H1 (cell line): ENCODE results near the gene GRID1. TPM values are rescaled to one million over a fixed set of nuclear protein-coding genes. Genes with fewer than 3 reads are reported as not detected.

ENCODE experiments used
- CTCF ChIA-PET: fragments of 300-600 bp; sonication (Branson Sonifier 250); formaldehyde crosslinking; loops from one replicate; lab custom pipeline; 2021; ENCODE audit not compliant: partially characterized antibody; lab: Charles Lee
- POLR2A ChIA-PET: fragments of 300-600 bp; sonication (Branson Sonifier 250); formaldehyde crosslinking; loops from one replicate; lab custom pipeline; 2021; ENCODE audit warnings: inconsistent platforms; ENCODE audit not compliant: partially characterized antibody; lab: Charles Lee
- DNase-seq, 2 experiments: peaks; one replicate each; pipeline versions ENCODE4 v3.0.0 to v3.0.0-alpha.2; 2010 to 2022; ENCODE audit warnings: low spot score in 2 of 2, low read depth in 1 of 2, mixed read lengths in 1 of 2
- FAIRE-seq: peaks from 2 replicates; lab custom pipeline; 2011; peaks lifted over from hg19 to GRCh38; lab: Jason Lieb, UNC
- H2AFZ ChIP-seq: 2 replicates; pipeline ENCODE4 v1.8.1; 2012; ENCODE audit warnings: low read length, inconsistent platforms
- H2AK5ac ChIP-seq: 2 replicates; pipeline ENCODE4 v1.6.1; 2013; ENCODE audit warnings: low read depth, low read length
- H2BK120ac ChIP-seq: replicated peaks from 2 replicates; pipeline ENCODE3; 2013; ENCODE audit warnings: low read depth, low read length, inconsistent platforms
- H2BK12ac ChIP-seq: 2 replicates; pipeline ENCODE4 v1.6.1; 2013; ENCODE audit warnings: low read depth, low read length
- H2BK15ac ChIP-seq: 2 replicates; pipeline ENCODE4 v1.6.1; 2013; ENCODE audit warnings: low read length
- H2BK20ac ChIP-seq: 2 replicates; pipeline ENCODE4 v1.6.1; 2013; ENCODE audit warnings: low read length
- H2BK5ac ChIP-seq: 2 replicates; pipeline ENCODE4 v1.6.1; 2013; ENCODE audit warnings: low read depth, low read length
- H3K14ac ChIP-seq: 2 replicates; pipeline ENCODE4 v1.6.1; 2013; ENCODE audit warnings: inconsistent platforms; ENCODE audit not compliant: insufficient read length
- H3K18ac ChIP-seq: 2 replicates; pipeline ENCODE4 v1.6.1; 2013; ENCODE audit warnings: low read length; ENCODE audit errors: extremely low read depth
- H3K23ac ChIP-seq: 2 replicates; pipeline ENCODE4 v1.6.1; 2013; ENCODE audit warnings: inconsistent platforms; ENCODE audit not compliant: insufficient read length
- H3K23me2 ChIP-seq: 2 replicates; pipeline ENCODE4 v1.6.1; 2013; ENCODE audit warnings: low read depth, low read length
- H3K27ac ChIP-seq: 2 replicates; pipeline ENCODE4 v1.6.1; 2011; ENCODE audit warnings: low read depth, low read length, inconsistent platforms
- H3K27me3 ChIP-seq, 4 experiments: replicated peaks in 1 of 4; 1 replicate in 1 of 4; 2 replicates in 3 of 4; pipeline versions ENCODE4 v1.6.1 to v1.8.1; 2011 to 2013; ENCODE audit warnings: low read length in 3 of 4, mild to moderate bottlenecking in 3 of 4, inconsistent platforms in 2 of 4, mixed read lengths in 2 of 4, moderate library complexity in 1 of 4; ENCODE audit not compliant: control insufficient read depth in 3 of 4, insufficient read depth in 3 of 4; ENCODE audit errors: extremely low read depth in 1 of 4
- H3K36me3 ChIP-seq, 4 experiments: 2 replicates each; pipeline versions ENCODE4 v1.6.1 to v1.8.1; 2011 to 2013; ENCODE audit warnings: mild to moderate bottlenecking in 4 of 4, low read length in 3 of 4, moderate library complexity in 2 of 4, control low read depth in 1 of 4, inconsistent platforms in 1 of 4; ENCODE audit not compliant: insufficient read depth in 4 of 4, control insufficient read depth in 2 of 4
- H3K4ac ChIP-seq: replicated peaks from 2 replicates; pipeline ENCODE3; 2013; ENCODE audit warnings: low read length, low read depth, mixed read lengths, inconsistent platforms; ENCODE audit not compliant: insufficient read length
- H3K4me1 ChIP-seq, 4 experiments: replicated peaks in 1 of 4; 1 replicate in 1 of 4; 2 replicates in 3 of 4; pipeline versions ENCODE4 v1.6.1 to v1.8.1; 2011 to 2013; ENCODE audit warnings: low read length in 3 of 4, inconsistent platforms in 2 of 4, mixed read lengths in 1 of 4; ENCODE audit not compliant: insufficient read depth in 4 of 4, control insufficient read depth in 3 of 4
- H3K4me2 ChIP-seq, 2 experiments: 2 replicates each; pipeline versions ENCODE4 v1.6.1 to v1.8.1; 2011 to 2013; ENCODE audit warnings: low read depth in 2 of 2, low read length in 2 of 2, control low read depth in 1 of 2, inconsistent platforms in 1 of 2, mild to moderate bottlenecking in 1 of 2; ENCODE audit not compliant: insufficient read depth in 1 of 2
- H3K4me3 ChIP-seq, 4 experiments: fragments of 200-600, 300-600 bp in 1 of 4; sonication (generic), shearing (Covaris generic), sonication (Bioruptor Twin) in 1 of 4; 2 replicates each; pipeline versions ENCODE4 v1.5.1 to v1.8.1; 2011 to 2016; ENCODE audit warnings: low read length in 4 of 4, low read depth in 3 of 4, control low read depth in 2 of 4, inconsistent platforms in 2 of 4, mild to moderate bottlenecking in 2 of 4, mixed read lengths in 1 of 4, moderate library complexity in 1 of 4; ENCODE audit not compliant: insufficient read depth in 2 of 4; ENCODE audit errors: extremely low read depth in 1 of 4
- H3K56ac ChIP-seq: replicated peaks from 2 replicates; pipeline ENCODE3; 2013; ENCODE audit warnings: low read depth, mild to moderate bottlenecking, mixed read lengths, low read length, inconsistent platforms; ENCODE audit not compliant: insufficient read length
- H3K79me1 ChIP-seq: 2 replicates; pipeline ENCODE4 v1.6.1; 2013; ENCODE audit warnings: low read depth, low read length, control low read depth
- H3K79me2 ChIP-seq, 2 experiments: 2 replicates each; pipeline versions ENCODE4 v1.6.1 to v1.8.1; 2012 to 2013; ENCODE audit warnings: low read length in 2 of 2, mild to moderate bottlenecking in 2 of 2, inconsistent platforms in 1 of 2; ENCODE audit not compliant: insufficient read depth in 2 of 2, control insufficient read depth in 1 of 2
- H3K9ac ChIP-seq, 4 experiments: replicated peaks in 1 of 4; 1 replicate in 1 of 4; 2 replicates in 3 of 4; pipeline versions ENCODE4 v1.6.1 to v1.8.1; 2011 to 2013; ENCODE audit warnings: low read depth in 3 of 4, low read length in 3 of 4, control low read depth in 2 of 4, mild to moderate bottlenecking in 2 of 4, moderate library complexity in 2 of 4, inconsistent platforms in 1 of 4; ENCODE audit errors: extremely low read depth in 1 of 4
- H3K9me3 ChIP-seq, 2 experiments: 2 replicates each; pipeline versions ENCODE4 v1.6.1 to v1.8.1; 2012 to 2013; ENCODE audit warnings: mild to moderate bottlenecking in 2 of 2, moderate library complexity in 2 of 2, control low read depth in 1 of 2, inconsistent platforms in 1 of 2, low read depth in 1 of 2, low read length in 1 of 2, mixed read lengths in 1 of 2; ENCODE audit not compliant: insufficient read depth in 2 of 2
- H4K20me1 ChIP-seq, 2 experiments: replicated peaks in 1 of 2; 2 replicates each; pipeline versions ENCODE3 to v1.8.1; 2011 to 2013; ENCODE audit warnings: inconsistent platforms in 2 of 2, low read length in 2 of 2, mild to moderate bottlenecking in 1 of 2; ENCODE audit not compliant: insufficient read depth in 2 of 2, control insufficient read depth in 1 of 2
- H4K5ac ChIP-seq: 2 replicates; pipeline ENCODE4 v1.6.1; 2013; ENCODE audit warnings: low read length, low read depth, mixed read lengths, inconsistent platforms; ENCODE audit not compliant: insufficient read length
- H4K8ac ChIP-seq: 2 replicates; pipeline ENCODE4 v1.8.0; 2013; ENCODE audit warnings: mild to moderate bottlenecking, moderate library complexity, low read length, inconsistent platforms; ENCODE audit not compliant: insufficient read depth; ENCODE audit errors: extremely low read depth
- H4K91ac ChIP-seq: replicated peaks from 2 replicates; pipeline ENCODE3; 2013; ENCODE audit warnings: low read length, mixed read lengths, inconsistent platforms; ENCODE audit not compliant: insufficient read length
- BACH1 ChIP-seq: IDR thresholded peaks from 2 replicates; pipeline ENCODE4 v1.6.1; 2012; ENCODE audit warnings: low read length, improper control_type of control experiment
- CHD1 ChIP-seq: IDR thresholded peaks from 2 replicates; pipeline ENCODE4 v1.6.1; 2012; ENCODE audit warnings: low read depth, low read length, improper control_type of control experiment
- CHD2 ChIP-seq: IDR thresholded peaks from 2 replicates; pipeline ENCODE4 v1.6.1; 2012; ENCODE audit warnings: low read length, improper control_type of control experiment
- FOSL1 ChIP-seq: IDR thresholded peaks from 2 replicates; pipeline ENCODE4 v1.6.1; 2011; ENCODE audit warnings: mild to moderate bottlenecking, low read depth, low read length, moderate library complexity; ENCODE audit not compliant: insufficient read depth
- JUN ChIP-seq: IDR thresholded peaks from 2 replicates; pipeline ENCODE4 v1.6.1; 2011; ENCODE audit warnings: low read depth, mild to moderate bottlenecking, improper control_type of control experiment, low read length
- SP4 ChIP-seq: IDR thresholded peaks from 2 replicates; pipeline ENCODE4 v1.6.1; 2012; ENCODE audit warnings: low read length, inconsistent platforms
- SUZ12 ChIP-seq: fragments of 200-600 bp; sonication (generic); IDR thresholded peaks from 2 replicates; pipeline ENCODE4 v1.6.1; 2012; ENCODE audit warnings: mild to moderate bottlenecking, inconsistent platforms, low read length, moderate library complexity, mixed read lengths
- ZNF274 ChIP-seq: IDR thresholded peaks from 2 replicates; pipeline ENCODE4 v1.7.0; 2012; ENCODE audit warnings: low read length, borderline replicate concordance; ENCODE audit errors: extremely low read depth
- WGBS, 2 experiments: shearing (Covaris generic) in 1 of 2; methylation state at CpG; one replicate each; pipeline versions ENCODE4 v1.1.6 to v1.1.7; 2013 to 2015; ENCODE audit warnings: low lambda C conversion rate in 2 of 2, mixed read lengths in 2 of 2, inconsistent platforms in 1 of 2, low coverage in 1 of 2, missing lambda C conversion rate in 1 of 2; ENCODE audit not compliant: insufficient replicate concordance in 2 of 2, insufficient coverage in 1 of 2, insufficient read length in 1 of 2; ENCODE audit errors: extremely low coverage in 1 of 2, missing lambda C conversion rate in 1 of 2; 5-methylcytosine and 5-hydroxymethylcytosine counted together
- polyA plus RNA-seq, 7 experiments: library from polyadenylated mRNA; depleted of rRNA in 3 of 7; stranded (reverse) in 5 of 7; unstranded in 2 of 7; fragments of >200 nt in 5 of 7; fragments of 200-250 nt in 2 of 7; gene quantifications; 1 replicate in 5 of 7; 2 replicates in 1 of 7; 4 replicates in 1 of 7; pipeline versions ENCODE4 v1.2.1 to v1.2.3, GENCODE V29; 2011 to 2013; ENCODE audit warnings: missing spikeins in 2 of 7, mixed read lengths in 2 of 7
- total RNA-seq: library from RNA; stranded (reverse); fragmentation: NEBNext Ultra II Directional; extraction: Animal tissue kit (Norgen Biotek cat#: 25700); gene quantifications from 2 replicates; pipeline ENCODE4 v1.2.1, GENCODE V29; 2021
- TF ChIP-seq, protein P1 (sequence below): IDR thresholded peaks from 2 replicates; pipeline ENCODE4 v1.6.1; 2012; ENCODE audit warnings: low read length, inconsistent platforms
- TF ChIP-seq, protein P2 (sequence below), 3 experiments: IDR thresholded peaks; 1 replicate in 2 of 3; 2 replicates in 1 of 3; pipeline versions ENCODE4 v1.5.1 to v1.6.1; 2011; ENCODE audit warnings: low read length in 3 of 3, mild to moderate bottlenecking in 3 of 3, inconsistent platforms in 2 of 3, low read depth in 1 of 3, moderate library complexity in 1 of 3; ENCODE audit not compliant: insufficient read depth in 1 of 3; ENCODE audit errors: control extremely low read depth in 1 of 3

Gene GRID1
- total and polyA plus RNA-seq, 2 of the 8 experiments (the other 6 are each of a cell fraction or from before 2014, with no cell fraction given) = 0.22 to 0.30 TPM

DNA sequence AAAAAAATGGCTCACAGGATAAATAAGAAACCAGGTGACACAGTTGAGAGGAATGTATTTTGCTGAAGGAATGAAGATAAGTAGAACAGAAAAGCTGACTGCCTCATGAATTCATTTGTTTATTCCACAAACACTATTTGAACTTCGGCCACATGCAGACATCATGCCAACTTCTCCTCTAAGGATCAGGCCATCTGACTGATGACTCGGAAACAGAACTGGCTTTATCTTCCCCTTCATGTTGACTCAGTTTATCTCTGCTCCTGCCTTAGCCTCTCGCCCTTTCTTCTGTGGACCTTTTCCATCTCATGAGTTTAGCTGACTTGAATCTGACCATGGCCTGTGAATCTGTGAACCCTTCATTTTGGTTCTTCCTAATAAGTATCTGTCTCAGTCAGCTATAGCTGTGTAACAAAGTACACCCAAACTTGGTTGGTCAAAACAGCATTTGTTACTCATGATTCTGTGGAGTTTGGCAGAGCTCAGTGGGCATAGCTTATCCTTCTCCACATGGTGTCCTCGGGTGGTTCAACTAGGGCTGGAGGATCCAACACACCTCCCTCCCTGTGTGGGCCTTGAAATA lies 44.0 kb upstream of the GRID1 start:
- Histone ChIP-seq H3K56ac (no peak overlapping the region), H2BK15ac (no peak overlapping the region), H4K5ac (no peak overlapping the region), H3K9me3 (no peaks in the 10 kb centered on the region), H2BK12ac (no peak overlapping the region), H3K36me3 (no peaks in the 10 kb centered on the region), H3K4me3 (no peak overlapping the region), H2BK120ac (no peak overlapping the region), H3K23ac (no peak overlapping the region), H4K8ac (no peak overlapping the region), H3K27me3 (no peaks in the 10 kb centered on the region), H3K27ac (no peak overlapping the region), H2AK5ac (no peak overlapping the region), H2BK20ac (no peak overlapping the region), H4K20me1 (no peaks in the 10 kb centered on the region), H3K18ac (no peak overlapping the region), H3K14ac (no peak overlapping the region), H2AFZ (no peak overlapping the region), H3K4me2 (no peak overlapping the region), H3K79me2 (no peaks in the 10 kb centered on the region), H3K23me2 (no peaks in the 10 kb centered on the region), H3K9ac (no peak overlapping the region), H3K4me1 (peaks cover 0 to 1% (median under 1%) of the 10 kb centered on the region in 4 experiments; a peak in 2 of 7 replicates), H2BK5ac (no peak overlapping the region), H3K4ac (no peak overlapping the region), H4K91ac (no peak overlapping the region), H3K79me1 (no peaks in the 10 kb centered on the region; the same call in 1 of the 2 replicates)
- ChIA-PET POLR2A (no interaction called here), CTCF (interaction anchor here (0.6 to 1.6 kb wide), 6 partner anchors 9 to 1826 kb away, joined by 3 to 5 read pairs (median 3); no protein-coding TSS in a partner anchor)
- WGBS, 2 experiments = 86% methylated on average over 4 of the region's 4 CpGs; no CpG with 5 or more reads in 1 of the 2 experiments
- FAIRE-seq = no peak
- no peak for DNase-seq
- TF ChIP-seq, protein P1, sequence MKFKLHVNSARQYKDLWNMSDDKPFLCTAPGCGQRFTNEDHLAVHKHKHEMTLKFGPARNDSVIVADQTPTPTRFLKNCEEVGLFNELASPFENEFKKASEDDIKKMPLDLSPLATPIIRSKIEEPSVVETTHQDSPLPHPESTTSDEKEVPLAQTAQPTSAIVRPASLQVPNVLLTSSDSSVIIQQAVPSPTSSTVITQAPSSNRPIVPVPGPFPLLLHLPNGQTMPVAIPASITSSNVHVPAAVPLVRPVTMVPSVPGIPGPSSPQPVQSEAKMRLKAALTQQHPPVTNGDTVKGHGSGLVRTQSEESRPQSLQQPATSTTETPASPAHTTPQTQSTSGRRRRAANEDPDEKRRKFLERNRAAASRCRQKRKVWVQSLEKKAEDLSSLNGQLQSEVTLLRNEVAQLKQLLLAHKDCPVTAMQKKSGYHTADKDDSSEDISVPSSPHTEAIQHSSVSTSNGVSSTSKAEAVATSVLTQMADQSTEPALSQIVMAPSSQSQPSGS = no peak
- TF ChIP-seq CHD2 = no peak
- TF ChIP-seq SUZ12 = no peak
- TF ChIP-seq JUN = no peak
- no peak for TF ChIP-seq ZNF274
- no peak for TF ChIP-seq BACH1
- TF ChIP-seq FOSL1 = no peak
- TF ChIP-seq CHD1 = no peak
- TF ChIP-seq SP4 = no peak
- TF ChIP-seq, protein P2, sequence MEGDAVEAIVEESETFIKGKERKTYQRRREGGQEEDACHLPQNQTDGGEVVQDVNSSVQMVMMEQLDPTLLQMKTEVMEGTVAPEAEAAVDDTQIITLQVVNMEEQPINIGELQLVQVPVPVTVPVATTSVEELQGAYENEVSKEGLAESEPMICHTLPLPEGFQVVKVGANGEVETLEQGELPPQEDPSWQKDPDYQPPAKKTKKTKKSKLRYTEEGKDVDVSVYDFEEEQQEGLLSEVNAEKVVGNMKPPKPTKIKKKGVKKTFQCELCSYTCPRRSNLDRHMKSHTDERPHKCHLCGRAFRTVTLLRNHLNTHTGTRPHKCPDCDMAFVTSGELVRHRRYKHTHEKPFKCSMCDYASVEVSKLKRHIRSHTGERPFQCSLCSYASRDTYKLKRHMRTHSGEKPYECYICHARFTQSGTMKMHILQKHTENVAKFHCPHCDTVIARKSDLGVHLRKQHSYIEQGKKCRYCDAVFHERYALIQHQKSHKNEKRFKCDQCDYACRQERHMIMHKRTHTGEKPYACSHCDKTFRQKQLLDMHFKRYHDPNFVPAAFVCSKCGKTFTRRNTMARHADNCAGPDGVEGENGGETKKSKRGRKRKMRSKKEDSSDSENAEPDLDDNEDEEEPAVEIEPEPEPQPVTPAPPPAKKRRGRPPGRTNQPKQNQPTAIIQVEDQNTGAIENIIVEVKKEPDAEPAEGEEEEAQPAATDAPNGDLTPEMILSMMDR (IDR thresholded peaks at IDR 0.05; ENCODE audit: control extremely low read depth in 1 of 3, insufficient read depth in 1 of 3, low read depth in 1 of 3, low read length in 3 of 3) = no peak
